ENCODE measurements around the gene TSTD2.

GRCh38 chr9:97658707-97659106, 25.5 kb upstream of the TSTD2 start:
- no peak for TF ChIP-seq CTCF (IDR thresholded peaks at IDR 0.05 in 4 of 5, conservative IDR thresholded peaks at IDR 0.05 in 1 of 5)
- TF ChIP-seq POLR2A (IDR thresholded peaks at IDR 0.05), result no peak
